ENCODE measurements around the gene MPP7. TPM values are rescaled to one million over a fixed set of nuclear protein-coding genes. Genes with fewer than 3 reads are reported as not detected.
A peak's percentile ranks its signal among the peaks of the same experiment; 100 is the strongest.

Gene MPP7
- total RNA-seq, 1 donor from 2014 or later, result 1.4 TPM

GRCh38 chr10:28266449-28267224 lies 36.2 kb downstream of the MPP7 start:
- DNase-seq, result no peak

- peak; percentile 25 for DNase-seq
Measured at GRCh38 chr10:28263136-28263857, 39.6 kb downstream of the MPP7 start.

GRCh38 chr10:28256776-28257175 lies 46.1 kb downstream of the MPP7 start:
- DNase-seq, result no peak

- DNase-seq, result no peak
Measured at GRCh38 chr10:28254290-28254985, 48.4 kb downstream of the MPP7 start.

- DNase-seq, result no peak
Measured at GRCh38 chr10:28253169-28253785, 49.6 kb downstream of the MPP7 start.

Small RNAs within 50 kb of the gene (small RNA-seq; reads per million reads assigned to genes)
- gene MIR8086, result not detected

Other genes with a start within 250 kb of the MPP7 start
- gene WAC, start 230.1 kb upstream of the MPP7 start, total RNA-seq, result 95.3 TPM